Renal cortex interstitium (tissue), 11 donors: ENCODE results near the gene RASGEF1B. TPM values are rescaled to one million over a fixed set of nuclear protein-coding genes. Genes with fewer than 3 reads are reported as not detected.

Source experiments
- DNase-seq, 11 donors: peaks; one replicate each; pipeline ENCODE4 v3.0.0-alpha.2; 2013; ENCODE audit warnings: low read depth in 9 of 11, low spot score in 4 of 11; ENCODE audit errors: extremely low read depth in 1 of 11
- polyA plus RNA-seq, 3 donors: library from polyadenylated mRNA; unstranded; fragments of 120-200 nt; gene quantifications; one replicate each; pipeline ENCODE4 v1.2.1, GENCODE V29; 2013; ENCODE audit not compliant: insufficient read length in 3 of 3

Gene RASGEF1B
- polyA plus RNA-seq, 3 donors: 10.4 to 13.0 (median 13.0) TPM

- DNase-seq: peak in 3 of 11 donors; percentile 27 to 59 (median 44)
Observed at GRCh38 chr4:81472281-81473182, 825 bp upstream of the RASGEF1B start.

GRCh38 chr4:81471298-81471587 lies 464 bp downstream of the RASGEF1B start:
- DNase-seq: peak in 2 of 11 donors; percentile 9 to 35

GRCh38 chr4:81470456-81471297 lies 1.0 kb downstream of the RASGEF1B start:
- DNase-seq: peak in 8 of 11 donors; percentile 12 to 55 (median 45)

GRCh38 chr4:81469781-81470455 lies 1.8 kb downstream of the RASGEF1B start:
- peak in 1 of 11 donors; percentile 12 for DNase-seq

GRCh38 chr4:81468678-81469077 lies 3.0 kb downstream of the RASGEF1B start:
- DNase-seq: no peak

GRCh38 chr4:81467672-81467964 lies 4.1 kb downstream of the RASGEF1B start:
- DNase-seq: no peak

- DNase-seq: peak in 10 of 11 donors; percentile 57 to 80 (median 68)
Observed at GRCh38 chr4:81466841-81467671, 4.7 kb downstream of the RASGEF1B start.

GRCh38 chr4:81465406-81466340 lies 6.0 kb downstream of the RASGEF1B start:
- DNase-seq: no peak

- no peak for DNase-seq
Observed at GRCh38 chr4:81460834-81461233, 10.9 kb downstream of the RASGEF1B start.

- DNase-seq: no peak
Observed at GRCh38 chr4:81460191-81460701, 11.5 kb downstream of the RASGEF1B start.

- no peak for DNase-seq
Observed at GRCh38 chr4:81459228-81459627, 12.5 kb downstream of the RASGEF1B start.

GRCh38 chr4:81457921-81458520 lies 13.7 kb downstream of the RASGEF1B start:
- DNase-seq: no peak

GRCh38 chr4:81457345-81457744 lies 14.4 kb downstream of the RASGEF1B start:
- DNase-seq: no peak

GRCh38 chr4:81455897-81456296 lies 15.8 kb downstream of the RASGEF1B start:
- DNase-seq: no peak

- no peak for DNase-seq
Observed at GRCh38 chr4:81454948-81455347, 16.8 kb downstream of the RASGEF1B start.

- no peak for DNase-seq
Observed at GRCh38 chr4:81454499-81454898, 17.2 kb downstream of the RASGEF1B start.

- no peak for DNase-seq
Observed at GRCh38 chr4:81453024-81453423, 18.7 kb downstream of the RASGEF1B start.
